ENCODE data around the gene BCL11B. TPM values are rescaled to one million over a fixed set of nuclear protein-coding genes. Genes with fewer than 3 reads are reported as not detected.

Gene BCL11B
- total and polyA plus RNA-seq, 2 of the 8 experiments (the other 6 are each of a cell fraction or from before 2014, with no cell fraction given) = 0.63 to 5.9 TPM

DNA sequence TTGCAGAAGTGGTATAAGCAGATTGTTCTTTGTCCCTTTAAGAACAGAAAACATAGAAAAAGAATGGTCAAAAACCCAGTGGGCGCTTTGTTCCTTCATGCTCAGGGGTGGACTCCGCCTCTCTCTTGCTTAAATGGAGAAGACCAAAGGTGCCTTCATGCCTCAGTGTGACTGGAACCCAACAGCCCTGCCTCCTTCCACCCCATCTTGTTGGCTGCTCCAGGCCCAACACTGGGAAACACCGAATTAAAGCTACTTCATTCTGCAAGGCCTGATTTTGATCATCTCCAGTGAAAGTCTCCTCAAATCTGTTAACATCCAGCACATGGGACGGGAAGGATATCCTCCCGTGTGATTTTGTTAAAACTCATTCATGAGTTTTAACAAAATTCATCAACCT is 103.7 kb downstream of the BCL11B start:
- no peaks in the 10 kb centered on the region for H3K27me3 ChIP-seq (replicated peaks in 1 of 4; ENCODE audit: control insufficient read depth in 3 of 4, extremely low read depth in 1 of 4, insufficient read depth in 3 of 4, low read length in 3 of 4)
- 90% methylated on average over 5 of the region's 5 CpGs; no CpG with 5 or more reads in 1 of the 2 experiments for WGBS, 2 experiments (ENCODE audit: extremely low coverage in 1 of 2, insufficient coverage in 1 of 2, insufficient read length in 1 of 2, insufficient replicate concordance in 2 of 2, low coverage in 1 of 2, low lambda C conversion rate in 2 of 2, missing lambda C conversion rate in 1 of 2)
- H3K4me2 ChIP-seq (ENCODE audit: insufficient read depth in 1 of 2, low read depth in 2 of 2, low read length in 2 of 2) = no peak overlapping the region
- H4K91ac ChIP-seq (replicated peaks; ENCODE audit: insufficient read length, low read length) = no peak overlapping the region
- H2BK5ac ChIP-seq (ENCODE audit: low read depth, low read length) = no peak overlapping the region
- H4K20me1 ChIP-seq (replicated peaks in 1 of 2; ENCODE audit: control insufficient read depth in 1 of 2, insufficient read depth in 2 of 2, low read length in 2 of 2) = no peaks in the 10 kb centered on the region
- no peak overlapping the region for H4K8ac ChIP-seq (ENCODE audit: extremely low read depth, insufficient read depth, low read length)
- no peak overlapping the region for H3K27ac ChIP-seq (ENCODE audit: low read depth, low read length)
- no peak overlapping the region for H3K14ac ChIP-seq (ENCODE audit: insufficient read length)
- no peak overlapping the region for H2AK5ac ChIP-seq (ENCODE audit: low read depth, low read length)
- no peak overlapping the region for H3K23ac ChIP-seq (ENCODE audit: insufficient read length)
- H2BK20ac ChIP-seq (ENCODE audit: low read length) = no peak overlapping the region
- H3K4me1 ChIP-seq (replicated peaks in 1 of 4; ENCODE audit: control insufficient read depth in 3 of 4, insufficient read depth in 4 of 4, low read length in 3 of 4) = peaks cover 0 to 10% (median 5%) of the 10 kb centered on the region in 4 experiments; a peak in 5 of 7 replicates
- no peaks in the 10 kb centered on the region for H3K36me3 ChIP-seq (ENCODE audit: control insufficient read depth in 2 of 4, insufficient read depth in 4 of 4, low read length in 3 of 4)
- DNase-seq (ENCODE audit: low read depth in 1 of 2, low spot score in 2 of 2) (peak in 1 of 2 experiments; percentile 22), FAIRE-seq (no peak)
- H3K4ac ChIP-seq (replicated peaks; ENCODE audit: insufficient read length, low read depth, low read length) = no peak overlapping the region
- no peak overlapping the region for H3K18ac ChIP-seq (ENCODE audit: extremely low read depth, low read length)
- no peak overlapping the region for H3K4me3 ChIP-seq (ENCODE audit: extremely low read depth in 1 of 4, insufficient read depth in 2 of 4, low read depth in 3 of 4, low read length in 4 of 4)
- H3K79me1 ChIP-seq (ENCODE audit: low read depth, low read length) = no peaks in the 10 kb centered on the region; the same call in 1 of the 2 replicates
- H3K23me2 ChIP-seq (ENCODE audit: low read depth, low read length) = no peaks in the 10 kb centered on the region
- H2AFZ ChIP-seq (ENCODE audit: low read length) = no peak overlapping the region
- POLR2A ChIA-PET (ENCODE audit: partially characterized antibody) = interaction anchor here (1.5 kb wide), 1 partner anchor 104 kb away, joined by 4 read pairs; the partner anchor contains the start of gene BCL11B
- CTCF ChIA-PET (ENCODE audit: partially characterized antibody) = interaction anchor here (1.3 kb wide), 1 partner anchor 20 kb away, joined by 4 read pairs; no protein-coding TSS in a partner anchor
- H3K9ac ChIP-seq (replicated peaks in 1 of 4; ENCODE audit: extremely low read depth in 1 of 4, low read depth in 3 of 4, low read length in 3 of 4) = no peak overlapping the region
- H2BK12ac ChIP-seq (ENCODE audit: low read depth, low read length) = no peak overlapping the region
- no peaks in the 10 kb centered on the region for H3K79me2 ChIP-seq (ENCODE audit: control insufficient read depth in 1 of 2, insufficient read depth in 2 of 2, low read length in 2 of 2)
- H4K5ac ChIP-seq (ENCODE audit: insufficient read length, low read depth, low read length) = no peak overlapping the region
- H3K56ac ChIP-seq (replicated peaks; ENCODE audit: insufficient read length, low read depth, low read length) = no peak overlapping the region
- H2BK15ac ChIP-seq (ENCODE audit: low read length) = no peak overlapping the region
- H3K9me3 ChIP-seq (ENCODE audit: insufficient read depth in 2 of 2, low read depth in 1 of 2, low read length in 1 of 2) = no peaks in the 10 kb centered on the region
- H2BK120ac ChIP-seq (replicated peaks; ENCODE audit: low read depth, low read length) = no peak overlapping the region
- TF ChIP-seq POLR2AphosphoS5 (IDR thresholded peaks at IDR 0.05; ENCODE audit: low read depth, low read length) (no peak), USF2 (IDR thresholded peaks at IDR 0.05; ENCODE audit: low read length) (no peak), RFX5 (IDR thresholded peaks at IDR 0.05; ENCODE audit: borderline replicate concordance, low read depth, low read length) (no peak), SIX5 (IDR thresholded peaks at IDR 0.05; ENCODE audit: low read depth, low read length) (no peak), TAF1 (IDR thresholded peaks at IDR 0.05; ENCODE audit: low read depth, low read length) (no peak), JUN (IDR thresholded peaks at IDR 0.05; ENCODE audit: low read depth, low read length) (no peak), EZH2 (IDR thresholded peaks at IDR 0.05; ENCODE audit: low read depth, low read length, severe bottlenecking) (no peak), MAX (IDR thresholded peaks at IDR 0.05) (no peak), GTF2F1 (IDR thresholded peaks at IDR 0.05; ENCODE audit: borderline replicate concordance, low read depth, low read length) (no peak), PHF8 (conservative IDR thresholded peaks at IDR 0.05; ENCODE audit: low read depth, low read length) (no peak)
- TF ChIP-seq, protein P1, sequence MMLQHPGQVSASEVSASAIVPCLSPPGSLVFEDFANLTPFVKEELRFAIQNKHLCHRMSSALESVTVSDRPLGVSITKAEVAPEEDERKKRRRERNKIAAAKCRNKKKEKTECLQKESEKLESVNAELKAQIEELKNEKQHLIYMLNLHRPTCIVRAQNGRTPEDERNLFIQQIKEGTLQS (IDR thresholded peaks at IDR 0.05; ENCODE audit: insufficient read depth, low read depth, low read length) = no peak

Measured in H1 (cell line).